ENCODE data around the gene PLPP2.
"Not testable (repeated sequence)": the region's sequence is repeated elsewhere in the genome, so short reads cannot be mapped to it uniquely, and the experiment has no call there.

The PLPP2 gene

GRCh38 chr19:275000-275399 lies 16.2 kb downstream of the PLPP2 start:
- no peak for DNase-seq (ENCODE audit: extremely low read depth, low read depth)
- no peak overlapping the region for H3K4me3 ChIP-seq (replicated peaks; ENCODE audit: low read depth, low read length)
- no peak for TF ChIP-seq CTCF (IDR thresholded peaks at IDR 0.05; ENCODE audit: low read depth, low read length, missing control alignments)

- no peak for DNase-seq (ENCODE audit: extremely low read depth, low read depth)
- H3K4me3 ChIP-seq (replicated peaks; ENCODE audit: low read depth, low read length): no peak overlapping the region
- TF ChIP-seq CTCF (IDR thresholded peaks at IDR 0.05; ENCODE audit: low read depth, low read length, missing control alignments): no peak
These were observed 17.8 kb downstream of the PLPP2 start for GRCh38 chr19:273393-273792.

GRCh38 chr19:271856-272255 lies 19.3 kb downstream of the PLPP2 start:
- no peak for TF ChIP-seq CTCF (IDR thresholded peaks at IDR 0.05; ENCODE audit: low read depth, low read length, missing control alignments)
- no peak overlapping the region for H3K4me3 ChIP-seq (replicated peaks; ENCODE audit: low read depth, low read length)
- no peak for DNase-seq (ENCODE audit: extremely low read depth, low read depth)

GRCh38 chr19:270766-271318 lies 20.4 kb downstream of the PLPP2 start:
- H3K4me3 ChIP-seq (replicated peaks; ENCODE audit: low read depth, low read length); DNase-seq (ENCODE audit: extremely low read depth, low read depth): not testable (repeated sequence)

- DNase-seq (ENCODE audit: extremely low read depth, low read depth): no peak
- no peak overlapping the region for H3K4me3 ChIP-seq (replicated peaks; ENCODE audit: low read depth, low read length)
- TF ChIP-seq CTCF (IDR thresholded peaks at IDR 0.05; ENCODE audit: low read depth, low read length, missing control alignments): no peak
These were observed 22.0 kb downstream of the PLPP2 start for GRCh38 chr19:269241-269640.

- no peak for DNase-seq (ENCODE audit: extremely low read depth, low read depth)
- no peak overlapping the region for H3K4me3 ChIP-seq (replicated peaks; ENCODE audit: low read depth, low read length)
- no peak for TF ChIP-seq CTCF (IDR thresholded peaks at IDR 0.05; ENCODE audit: low read depth, low read length, missing control alignments)
These were observed 29.1 kb downstream of the PLPP2 start for GRCh38 chr19:262125-262524.

GRCh38 chr19:256804-257203 lies 34.4 kb downstream of the PLPP2 start:
- not testable (repeated sequence) for DNase-seq (ENCODE audit: extremely low read depth, low read depth); H3K4me3 ChIP-seq (replicated peaks; ENCODE audit: low read depth, low read length)

- not testable (repeated sequence) for H3K4me3 ChIP-seq (replicated peaks; ENCODE audit: low read depth, low read length); DNase-seq (ENCODE audit: extremely low read depth, low read depth)
These were observed 38.6 kb downstream of the PLPP2 start for GRCh38 chr19:252421-253186.
